GDM1 (cell line): ENCODE results near the gene PRKD3.
"Not testable (repeated sequence)": the region's sequence is repeated elsewhere in the genome, so short reads cannot be mapped to it uniquely, and the experiment has no call there.

Experiments
- DNase-seq: peaks from one replicate; lab custom pipeline; 2025; lab: John Stamatoyannopoulos, UW

PRKD3 gene

GRCh38 chr2:37316181-37316580 lies 8.5 kb downstream of the PRKD3 start:
- no peak for DNase-seq

DNA sequence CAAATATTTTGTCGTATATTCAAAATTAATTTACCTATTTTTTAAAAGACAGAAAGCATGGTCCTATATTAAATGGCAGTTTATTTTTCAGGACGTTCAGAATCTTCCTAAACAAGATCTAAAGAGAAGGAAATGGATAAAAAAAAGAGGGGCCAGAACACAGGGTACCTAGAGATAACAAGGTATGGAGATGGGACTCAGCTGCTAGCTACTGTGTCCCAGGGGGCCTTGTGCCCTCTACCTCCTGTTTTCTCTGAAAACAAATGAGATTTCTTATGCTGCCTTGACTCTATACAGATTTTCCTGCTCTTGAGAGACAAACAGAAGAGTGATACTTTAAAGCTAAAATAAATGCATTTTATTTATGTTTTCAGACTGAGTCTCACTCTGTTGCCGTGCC lies 9.3 kb downstream of the PRKD3 start:
- no peak for DNase-seq

- no peak for DNase-seq
Measured at GRCh38 chr2:37307500-37307899, 17.1 kb downstream of the PRKD3 start.

- no peak for DNase-seq
Measured at GRCh38 chr2:37306024-37306423, 18.6 kb downstream of the PRKD3 start.

DNA sequence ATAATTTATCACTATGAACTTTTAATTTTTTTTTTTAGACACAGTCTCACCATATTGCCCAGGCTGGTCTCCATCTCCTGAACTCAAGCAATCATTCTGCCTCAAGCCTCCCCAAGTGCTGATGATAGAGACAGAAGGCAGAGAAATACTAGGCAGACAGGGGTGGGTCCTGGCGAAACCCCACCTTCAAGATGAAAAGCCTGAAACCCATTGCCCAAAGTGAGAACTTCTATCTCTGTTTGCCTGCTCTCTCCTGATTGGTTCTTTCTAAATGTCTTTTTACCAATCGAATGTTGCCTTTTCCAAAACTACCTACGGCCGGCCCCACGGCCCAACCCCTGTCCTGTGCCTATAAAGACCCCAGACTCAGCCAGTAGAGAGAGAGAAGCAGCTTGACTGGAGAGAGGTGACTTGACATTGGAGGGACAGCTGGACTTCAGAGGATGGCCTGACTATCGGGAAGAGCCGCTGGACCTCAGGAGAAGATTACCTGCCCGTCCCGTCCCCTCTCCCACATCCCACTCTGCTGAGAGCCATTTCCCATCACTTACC lies 21.9 kb downstream of the PRKD3 start:
- no peak for DNase-seq

DNA sequence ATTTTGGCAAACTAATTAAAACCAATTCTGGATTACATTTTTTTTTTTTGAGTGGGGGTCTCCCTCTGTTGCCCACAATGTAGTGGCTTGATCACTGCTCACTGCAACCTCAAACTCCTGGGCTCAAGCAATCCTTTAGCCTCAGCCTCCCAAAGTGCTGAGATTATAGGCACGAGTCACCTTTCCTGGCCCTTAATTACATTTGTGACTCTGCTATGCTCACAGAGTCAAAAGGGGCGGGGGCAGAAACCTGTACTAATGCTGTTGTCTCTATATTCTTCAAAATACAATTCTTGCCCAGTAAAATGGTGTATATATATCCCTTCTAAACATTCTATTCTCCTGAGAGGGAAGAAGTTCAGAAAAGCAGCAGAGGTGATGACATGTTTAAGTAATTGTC lies 23.2 kb downstream of the PRKD3 start:
- no peak for DNase-seq

- no peak for DNase-seq
Measured at GRCh38 chr2:37300578-37300977, 24.1 kb downstream of the PRKD3 start.

GRCh38 chr2:37300146-37300545 lies 24.5 kb downstream of the PRKD3 start:
- no peak for DNase-seq

GRCh38 chr2:37297632-37298031 lies 27.0 kb downstream of the PRKD3 start:
- no peak for DNase-seq

DNA sequence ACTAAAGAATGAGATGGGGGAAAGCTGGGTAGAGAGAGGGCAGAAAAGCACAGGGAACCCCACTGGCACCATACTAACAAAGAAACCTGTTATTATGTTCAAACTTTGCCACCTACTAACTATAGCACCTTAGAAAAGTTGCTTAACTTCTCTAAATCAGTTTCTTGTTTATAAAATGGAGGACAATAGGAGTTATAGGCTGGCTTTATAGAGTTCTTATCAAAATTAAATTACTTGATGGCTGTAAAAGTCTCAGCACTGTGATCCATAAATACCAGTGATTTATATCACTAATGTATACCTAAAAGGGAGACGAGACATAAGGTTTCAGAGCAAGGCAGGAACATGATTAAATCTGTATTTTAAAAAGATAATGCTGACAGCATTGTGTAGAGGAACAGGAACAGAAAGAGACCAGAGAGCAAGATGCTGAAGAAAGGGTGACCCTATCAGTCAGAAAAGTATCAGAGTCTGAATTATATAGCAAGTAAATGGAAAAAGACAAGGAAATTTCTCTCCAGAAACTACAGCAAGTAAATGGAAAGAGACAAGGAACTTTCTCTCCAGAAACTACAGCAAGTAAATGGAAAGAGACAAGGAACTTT lies 29.1 kb downstream of the PRKD3 start:
- DNase-seq: no peak

DNA sequence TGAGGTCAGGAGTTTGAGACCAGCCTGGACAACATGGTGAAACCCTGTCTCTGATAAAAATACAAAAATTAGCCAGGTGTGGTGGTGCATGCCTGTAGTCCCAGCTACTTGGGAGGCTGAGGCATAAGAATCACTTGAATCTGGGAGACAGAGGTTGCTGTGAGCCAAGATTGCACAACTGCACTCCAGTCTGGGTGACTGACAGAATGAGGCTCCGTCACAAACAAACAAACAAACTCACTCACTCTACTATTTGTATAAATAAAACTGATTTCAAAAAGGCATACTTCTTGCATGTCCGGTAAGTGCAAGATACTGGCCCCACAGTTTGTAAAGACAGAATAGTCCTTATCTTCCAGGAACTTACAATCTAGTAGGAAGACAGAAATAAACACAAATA lies 29.8 kb downstream of the PRKD3 start:
- DNase-seq: not testable (repeated sequence)

DNA sequence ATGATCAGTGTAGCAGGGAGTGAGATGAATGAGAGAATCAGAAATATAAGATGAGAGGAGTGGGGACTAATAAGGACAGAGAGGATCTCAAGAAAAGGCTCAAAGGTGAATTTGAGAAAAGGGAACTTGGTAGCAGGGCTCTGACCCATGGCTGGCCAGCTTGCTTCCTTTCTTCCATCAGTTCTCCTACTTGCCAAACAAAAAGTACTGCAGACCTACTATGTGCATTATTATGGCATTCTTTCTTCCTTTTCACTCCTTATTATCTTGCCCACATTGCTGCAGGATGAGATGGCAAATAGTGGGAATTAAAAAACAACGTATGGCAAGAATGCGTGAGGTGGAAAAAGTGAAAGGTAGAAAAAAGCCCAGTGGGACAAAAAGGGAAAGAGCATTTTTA lies 33.0 kb downstream of the PRKD3 start:
- no peak for DNase-seq

- no peak for DNase-seq
Measured at GRCh38 chr2:37287966-37288365, 36.7 kb downstream of the PRKD3 start.

GRCh38 chr2:37284381-37284780 lies 40.3 kb downstream of the PRKD3 start:
- no peak for DNase-seq

- DNase-seq: no peak
Measured at GRCh38 chr2:37283207-37283606, 41.4 kb downstream of the PRKD3 start.

DNA sequence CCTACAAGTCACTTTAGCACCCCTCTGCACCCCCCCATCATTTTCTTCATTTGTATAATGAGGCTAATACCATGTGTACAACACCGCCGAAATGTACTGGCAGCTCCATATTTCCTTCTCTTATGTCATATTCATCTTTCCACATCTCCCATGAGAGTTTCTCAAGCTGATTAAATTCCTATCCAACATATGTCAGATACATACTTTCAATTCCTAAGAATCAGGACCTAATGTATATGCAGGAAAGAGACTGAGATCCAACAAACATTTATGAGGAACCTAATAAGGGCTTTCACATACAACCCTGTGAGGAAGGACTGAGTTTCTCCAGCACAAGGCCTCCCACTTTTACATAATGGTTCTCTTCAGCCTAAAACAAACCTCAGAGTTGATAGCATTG lies 41.9 kb downstream of the PRKD3 start:
- DNase-seq: no peak

- DNase-seq: no peak
Measured at GRCh38 chr2:37281916-37282315, 42.7 kb downstream of the PRKD3 start.

DNA sequence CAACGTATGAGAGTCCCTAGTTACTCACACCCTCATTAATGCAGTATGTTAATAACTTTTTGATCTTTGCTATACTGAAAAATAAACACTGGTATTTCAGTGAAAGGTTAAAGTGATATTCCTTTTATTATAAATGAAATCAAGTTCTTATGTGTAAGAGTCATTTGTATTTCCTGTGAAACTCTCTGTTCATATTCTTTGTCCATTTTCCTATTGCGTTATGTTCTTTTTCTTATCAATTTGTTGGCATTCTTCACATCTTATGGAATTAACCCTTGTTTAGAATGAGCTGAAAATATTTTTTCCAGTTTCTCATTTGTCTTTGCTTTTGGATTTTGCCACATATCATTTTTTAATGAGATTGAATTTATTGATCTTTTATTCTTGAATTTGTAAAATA lies 48.3 kb downstream of the PRKD3 start:
- no peak for DNase-seq
